Neural cell (in vitro differentiated cells): ENCODE measurements around the gene SFMBT2. TPM values are rescaled to one million over a fixed set of nuclear protein-coding genes. Genes with fewer than 3 reads are reported as not detected.

Source experiments
- H2AFZ ChIP-seq: fragments of 200-600, 300-800 bp; sonication (generic), shearing (Covaris generic); 2 replicates; pipeline ENCODE4 v1.6.0; 2014; ENCODE audit warnings: low read depth, mild to moderate bottlenecking, antibody characterized with exemption, low read length, moderate library complexity
- H3F3A ChIP-seq: fragments of 200-600 bp; shearing (Covaris generic); 2 replicates; pipeline ENCODE4 v1.6.1; 2016; ENCODE audit warnings: mild to moderate bottlenecking, moderate library complexity, mixed read lengths, antibody characterized with exemption, low read length; ENCODE audit not compliant: insufficient read depth, poor library complexity, severe bottlenecking
- H3K27ac ChIP-seq: fragments of 200-600, 300-800 bp; sonication (generic), shearing (Covaris generic); 2 replicates; pipeline ENCODE4 v1.5.1; 2014; ENCODE audit warnings: mild to moderate bottlenecking, low read length, moderate library complexity
- H3K27me3 ChIP-seq: fragments of 300-800, 200-600 bp; sonication (generic), shearing (Covaris generic); 2 replicates; pipeline ENCODE4 v1.6.0; 2014; ENCODE audit warnings: mild to moderate bottlenecking, low read depth, low read length, moderate library complexity; ENCODE audit not compliant: insufficient read depth
- H3K36me3 ChIP-seq: fragments of 300-800, 200-600 bp; sonication (generic), shearing (Covaris generic); 2 replicates; pipeline ENCODE4 v1.5.1; 2014; ENCODE audit warnings: mild to moderate bottlenecking, antibody characterized with exemption, low read length, moderate library complexity; ENCODE audit not compliant: insufficient read depth
- H3K4me2 ChIP-seq: fragments of 300-800, 200-600 bp; sonication (generic), shearing (Covaris generic); 2 replicates; pipeline ENCODE4 v1.6.0; 2014; ENCODE audit warnings: mild to moderate bottlenecking, low read length
- H3K4me3 ChIP-seq: fragments of 300-800, 200-600 bp; sonication (generic), shearing (Covaris generic); 2 replicates; pipeline ENCODE4 v1.5.1; 2014; ENCODE audit warnings: mild to moderate bottlenecking, low read length, moderate library complexity
- H3K79me2 ChIP-seq: fragments of 200-600 bp; shearing (Covaris generic); replicated peaks from 2 replicates; pipeline ENCODE4 v1.6.0; 2014; ENCODE audit warnings: mild to moderate bottlenecking, low read length, moderate library complexity; ENCODE audit not compliant: insufficient read depth
- H3K9ac ChIP-seq: fragments of 300-800, 200-600 bp; sonication (generic), shearing (Covaris generic); 2 replicates; pipeline ENCODE4 v1.6.1; 2016; ENCODE audit warnings: mild to moderate bottlenecking, low read length, mixed read lengths
- H3K9me2 ChIP-seq: fragments of 200-600 bp; shearing (Covaris generic); 2 replicates; pipeline ENCODE4 v1.6.1; 2016; ENCODE audit warnings: mild to moderate bottlenecking, low read length, mixed read lengths; ENCODE audit not compliant: insufficient read depth
- H3K9me3 ChIP-seq: fragments of 200-600, 300-800 bp; sonication (generic), shearing (Covaris generic); 2 replicates; pipeline ENCODE4 v1.6.1; 2016; ENCODE audit warnings: mild to moderate bottlenecking, mixed run types, low read length, moderate library complexity, mixed read lengths
- H4K20me1 ChIP-seq: fragments of 200-600 bp; shearing (Covaris generic); 2 replicates; pipeline ENCODE4 v1.6.1; 2016; ENCODE audit warnings: mild to moderate bottlenecking, mixed run types; ENCODE audit not compliant: insufficient read depth
- EP300 ChIP-seq: fragments of 450-650 bp; conservative IDR thresholded peaks from 2 replicates; pipeline ENCODE4 v1.6.1; 2014; ENCODE audit warnings: antibody characterized with exemption, mild to moderate bottlenecking, moderate library complexity; ENCODE audit not compliant: poor library complexity, severe bottlenecking
- EZH2 ChIP-seq: fragments of 200-600, 300-800 bp; shearing (Covaris generic), sonication (generic); IDR thresholded peaks from 2 replicates; pipeline ENCODE4 v1.6.1; 2014; ENCODE audit warnings: antibody characterized with exemption, low read length, borderline replicate concordance, mild to moderate bottlenecking; ENCODE audit not compliant: insufficient read depth, poor library complexity, severe bottlenecking
- MXI1 ChIP-seq: fragments of 450-650 bp; conservative IDR thresholded peaks from 2 replicates; pipeline ENCODE4 v1.6.1; 2014; ENCODE audit warnings: antibody characterized with exemption, mild to moderate bottlenecking; ENCODE audit not compliant: poor library complexity, severe bottlenecking
- POLR2AphosphoS5 ChIP-seq: IDR thresholded peaks from 2 replicates; pipeline ENCODE4 v1.6.1; 2012
- RAD21 ChIP-seq: fragments of 450-650 bp; conservative IDR thresholded peaks from 2 replicates; pipeline ENCODE4 v1.6.1; 2014; ENCODE audit warnings: antibody characterized with exemption, mild to moderate bottlenecking, moderate library complexity
- REST ChIP-seq: IDR thresholded peaks from 2 replicates; pipeline ENCODE4 v1.6.1; 2012; ENCODE audit warnings: borderline replicate concordance
- SMC3 ChIP-seq: fragments of 450-650 bp; conservative IDR thresholded peaks from 2 replicates; pipeline ENCODE4 v1.6.1; 2014; ENCODE audit warnings: antibody characterized with exemption, mild to moderate bottlenecking, moderate library complexity; ENCODE audit not compliant: poor library complexity
- TAF1 ChIP-seq: IDR thresholded peaks from 2 replicates; pipeline ENCODE4 v1.6.1; 2012; ENCODE audit warnings: low read depth
- polyA plus RNA-seq: library from polyadenylated mRNA; depleted of rRNA; stranded (reverse); fragments of >200 nt; gene quantifications from 2 replicates; pipeline ENCODE4 v1.2.3, GENCODE V29; 2014
- TF ChIP-seq, protein P1 (sequence below): fragments of 450-650 bp; IDR thresholded peaks from 2 replicates; pipeline ENCODE4 v1.5.1; 2014; ENCODE audit warnings: antibody characterized with exemption, mild to moderate bottlenecking, moderate library complexity; ENCODE audit not compliant: poor library complexity, severe bottlenecking

Gene SFMBT2
- polyA plus RNA-seq, 1 donor from 2014 or later = 1.3 TPM

DNA sequence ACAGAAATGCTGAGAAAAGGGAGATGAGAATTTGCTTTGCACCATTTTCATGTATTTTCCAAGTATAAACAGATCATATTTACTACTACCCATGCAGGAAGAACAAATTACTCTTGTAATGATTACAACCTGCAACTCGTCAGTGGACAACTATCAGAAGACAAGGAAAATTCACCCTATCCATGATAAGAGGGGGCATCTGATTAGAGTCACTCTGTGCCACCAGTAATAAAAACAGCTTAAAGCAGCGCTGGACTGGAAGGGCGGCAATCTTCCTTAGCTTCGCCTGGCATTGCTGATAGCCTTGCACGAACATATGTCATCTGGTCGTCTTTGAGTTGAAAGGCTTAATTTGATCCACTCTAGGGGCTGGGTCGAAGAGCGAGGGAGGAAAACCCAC lies 162.7 kb downstream of the SFMBT2 start:
- Histone ChIP-seq H3K4me3 (no peak overlapping the region), H3K9me3 (no peaks in the 10 kb centered on the region), H3K79me2 (no peaks in the 10 kb centered on the region), H3K9ac (no peak overlapping the region), H2AFZ (no peak overlapping the region), H3K36me3 (no peaks in the 10 kb centered on the region), H3F3A (no peaks in the 10 kb centered on the region), H4K20me1 (no peaks in the 10 kb centered on the region), H3K9me2 (no peaks in the 10 kb centered on the region), H3K4me2 (no peak overlapping the region), H3K27ac (no peak overlapping the region), H3K27me3 (no peaks in the 10 kb centered on the region)
- TF ChIP-seq MXI1 = no peak
- no peak for TF ChIP-seq POLR2AphosphoS5
- no peak for TF ChIP-seq SMC3
- TF ChIP-seq EP300 = no peak
- no peak for TF ChIP-seq REST
- TF ChIP-seq EZH2 = no peak

DNA sequence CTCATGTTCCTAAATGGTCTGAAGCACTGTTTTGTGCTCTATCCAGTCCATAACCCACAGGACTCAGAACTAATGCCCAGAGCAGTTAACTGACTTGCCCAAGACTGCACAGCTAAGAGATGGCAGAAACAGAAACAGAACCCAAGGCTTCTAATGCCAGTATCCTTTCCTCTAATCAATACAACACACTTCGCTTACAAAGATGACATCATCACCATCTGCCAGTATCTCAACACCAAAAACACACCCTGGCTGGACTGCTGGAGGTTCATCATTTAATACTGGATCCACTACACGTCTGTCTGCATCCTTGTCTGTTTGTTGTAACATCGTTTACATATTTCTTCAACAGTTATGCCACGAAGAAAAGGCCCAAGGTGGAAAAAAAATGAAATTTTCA lies 165.3 kb downstream of the SFMBT2 start:
- no peaks in the 10 kb centered on the region for H3F3A ChIP-seq
- H3K27me3 ChIP-seq = no peaks in the 10 kb centered on the region
- TF ChIP-seq EZH2 (no peak), EP300 (no peak), MXI1 (no peak), TAF1 (no peak), REST (no peak), RAD21 (no peak), SMC3 (no peak), POLR2AphosphoS5 (no peak)
- TF ChIP-seq, protein P1, sequence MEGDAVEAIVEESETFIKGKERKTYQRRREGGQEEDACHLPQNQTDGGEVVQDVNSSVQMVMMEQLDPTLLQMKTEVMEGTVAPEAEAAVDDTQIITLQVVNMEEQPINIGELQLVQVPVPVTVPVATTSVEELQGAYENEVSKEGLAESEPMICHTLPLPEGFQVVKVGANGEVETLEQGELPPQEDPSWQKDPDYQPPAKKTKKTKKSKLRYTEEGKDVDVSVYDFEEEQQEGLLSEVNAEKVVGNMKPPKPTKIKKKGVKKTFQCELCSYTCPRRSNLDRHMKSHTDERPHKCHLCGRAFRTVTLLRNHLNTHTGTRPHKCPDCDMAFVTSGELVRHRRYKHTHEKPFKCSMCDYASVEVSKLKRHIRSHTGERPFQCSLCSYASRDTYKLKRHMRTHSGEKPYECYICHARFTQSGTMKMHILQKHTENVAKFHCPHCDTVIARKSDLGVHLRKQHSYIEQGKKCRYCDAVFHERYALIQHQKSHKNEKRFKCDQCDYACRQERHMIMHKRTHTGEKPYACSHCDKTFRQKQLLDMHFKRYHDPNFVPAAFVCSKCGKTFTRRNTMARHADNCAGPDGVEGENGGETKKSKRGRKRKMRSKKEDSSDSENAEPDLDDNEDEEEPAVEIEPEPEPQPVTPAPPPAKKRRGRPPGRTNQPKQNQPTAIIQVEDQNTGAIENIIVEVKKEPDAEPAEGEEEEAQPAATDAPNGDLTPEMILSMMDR = no peak
- no peaks in the 10 kb centered on the region for H3K9me2 ChIP-seq
- no peaks in the 10 kb centered on the region for H3K9me3 ChIP-seq
- H3K9ac ChIP-seq = no peak overlapping the region
- H3K4me2 ChIP-seq = no peak overlapping the region
- no peaks in the 10 kb centered on the region for H4K20me1 ChIP-seq
- H3K27ac ChIP-seq = no peak overlapping the region
- no peaks in the 10 kb centered on the region for H3K79me2 ChIP-seq
- H2AFZ ChIP-seq = no peak overlapping the region
- H3K36me3 ChIP-seq = no peaks in the 10 kb centered on the region
- no peak overlapping the region for H3K4me3 ChIP-seq
